Activated T-helper 1 cell treated with Interleukin-2 at 50 U/mL for 16 hours (primary cell): ENCODE results near the gene RTF1.
"Not testable (repeated sequence)": the region's sequence is repeated elsewhere in the genome, so short reads cannot be mapped to it uniquely, and the experiment has no call there.

Experiments
- DNase-seq: peaks from one replicate; pipeline ENCODE4 v3.0.0-alpha.2; 2020; ENCODE audit warnings: low read depth

The RTF1 gene

DNA sequence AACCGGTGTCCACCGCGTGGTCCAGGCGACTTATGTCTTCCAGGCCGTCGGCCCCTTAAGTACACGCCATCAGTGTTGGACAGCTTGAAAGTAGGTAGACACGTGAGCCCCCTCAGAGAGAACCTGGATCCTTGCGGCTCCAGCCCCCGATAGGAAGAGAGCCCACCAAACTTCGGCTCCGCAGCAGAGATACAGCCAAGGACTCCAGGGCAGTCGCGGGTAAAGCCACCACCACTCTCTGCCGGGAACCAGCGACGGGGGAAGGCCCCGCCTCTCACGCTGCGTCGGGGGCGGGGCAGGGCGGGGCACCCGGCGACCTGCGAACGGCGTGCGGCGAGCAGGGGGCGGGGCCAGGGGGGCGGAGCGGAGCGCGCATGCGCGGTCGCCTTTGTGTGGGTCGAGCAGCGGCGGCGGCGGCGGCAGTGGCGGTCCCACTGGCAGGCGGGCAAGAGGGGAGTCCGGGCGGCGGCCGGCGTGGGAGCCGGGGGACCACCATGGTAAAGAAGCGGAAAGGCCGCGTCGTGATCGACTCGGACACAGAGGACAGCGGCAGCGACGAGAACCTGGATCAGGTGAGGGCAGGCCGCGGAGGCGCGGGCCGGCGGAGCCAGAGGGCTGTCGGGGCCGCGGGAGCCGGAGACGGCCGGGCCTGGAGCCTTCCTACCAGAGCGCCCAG, at the start of gene RTF1:
Gene RTF1 (plus strand): TSS at position 354 of the 676 bp plus-strand sequence. CDS start 21 bp downstream, at position 375.
- peak; percentile 98 for DNase-seq

DNA sequence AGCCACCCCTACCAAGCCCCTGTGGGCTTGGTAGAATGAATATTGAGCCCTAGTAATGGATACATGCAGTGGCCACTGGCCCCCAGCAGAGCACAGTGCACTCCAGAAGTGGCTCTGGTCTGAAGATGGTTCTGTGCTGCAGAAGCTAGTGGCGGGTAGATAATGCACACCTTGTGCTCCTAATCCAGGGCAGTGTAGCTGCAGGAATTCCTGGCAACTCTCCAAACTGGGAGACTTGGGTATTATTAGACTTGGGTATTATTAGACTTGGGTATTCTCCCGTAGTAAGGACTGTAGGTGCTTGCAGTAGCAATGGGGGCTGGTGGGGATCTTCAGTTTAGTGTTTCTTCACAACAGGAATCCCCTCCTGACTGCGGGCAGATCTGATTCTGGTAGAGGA, 49.5 kb upstream of the RTF1 start:
- no peak for DNase-seq

DNA sequence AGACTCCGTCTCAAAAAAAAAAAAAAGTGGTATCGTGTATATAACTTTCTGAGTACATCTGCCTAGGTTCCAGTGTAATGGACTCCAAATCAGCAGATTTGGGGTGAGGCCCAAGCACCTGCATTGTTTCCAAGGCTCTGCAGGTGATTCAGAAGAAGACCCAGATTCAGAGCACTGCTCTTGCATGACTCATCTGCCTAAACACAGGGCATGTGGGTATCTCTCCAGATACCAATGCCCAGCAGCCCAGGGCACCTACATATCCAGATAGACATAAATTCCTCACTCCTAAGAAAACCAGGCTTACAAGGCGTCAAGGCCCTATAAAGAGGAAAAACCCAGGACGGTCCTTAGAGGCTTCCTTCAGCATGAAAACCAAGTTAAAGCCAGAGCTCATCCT, 38.9 kb upstream of the RTF1 start:
- no peak for DNase-seq

- not testable (repeated sequence) for DNase-seq
Measured at GRCh38 chr15:41383974-41384749, 32.7 kb upstream of the RTF1 start.

DNA sequence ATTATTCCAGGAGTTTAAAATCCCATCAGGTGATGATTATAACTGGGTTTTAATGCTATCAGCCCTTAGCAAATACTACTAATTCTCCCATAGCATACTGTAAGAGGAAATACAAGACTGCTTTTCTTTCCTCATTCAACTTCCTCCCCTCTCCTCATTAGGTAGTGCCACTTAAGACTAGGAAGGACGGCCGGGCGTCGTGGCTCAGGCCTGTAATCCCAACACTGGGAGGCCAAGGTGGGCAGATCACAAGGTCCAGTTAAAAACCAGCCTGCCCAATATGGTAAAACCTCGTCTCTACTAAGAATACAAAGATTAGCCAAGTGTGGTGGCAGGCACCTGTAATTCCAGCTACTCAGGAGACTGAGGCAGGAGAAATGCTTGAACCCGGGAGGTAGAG, 29.2 kb upstream of the RTF1 start:
- DNase-seq, result no peak

DNA sequence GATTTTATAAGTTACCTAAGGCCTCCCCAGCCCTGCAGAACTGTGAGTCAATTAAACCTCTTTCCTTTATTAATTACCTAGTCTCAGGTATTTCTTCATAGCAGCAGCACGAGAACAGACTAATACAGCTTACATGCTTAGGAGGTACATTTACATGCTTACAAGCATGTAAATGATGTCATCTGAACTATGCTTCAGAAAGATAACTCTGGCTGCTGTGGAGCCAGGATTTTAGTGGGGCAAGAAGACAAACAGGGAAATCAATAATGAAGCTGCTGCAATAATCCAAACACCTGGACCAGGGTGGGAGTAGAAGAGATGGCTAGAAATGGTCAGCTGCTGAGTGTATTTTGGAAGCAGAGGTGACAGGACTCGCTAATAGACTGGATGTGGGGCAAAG, 24.2 kb upstream of the RTF1 start:
- no peak for DNase-seq

DNA sequence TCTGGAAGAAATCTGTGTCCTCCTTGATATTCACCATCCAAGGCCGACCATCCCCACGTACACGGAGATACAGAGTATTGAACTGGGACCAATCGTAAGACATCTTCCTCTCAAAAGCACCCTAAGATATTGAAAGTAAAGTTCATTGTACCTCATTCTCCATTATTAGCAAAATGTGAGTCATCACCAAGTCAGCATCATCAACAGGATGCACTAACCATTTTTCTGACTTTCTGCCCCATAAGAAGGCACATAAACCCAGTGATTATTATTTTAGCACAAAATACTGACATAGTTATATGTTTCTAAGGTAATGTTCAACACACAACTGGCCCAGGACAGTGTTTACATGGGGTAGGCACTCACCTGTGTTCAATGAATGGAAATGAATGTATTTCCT, 22.0 kb upstream of the RTF1 start:
- DNase-seq, result no peak

DNA sequence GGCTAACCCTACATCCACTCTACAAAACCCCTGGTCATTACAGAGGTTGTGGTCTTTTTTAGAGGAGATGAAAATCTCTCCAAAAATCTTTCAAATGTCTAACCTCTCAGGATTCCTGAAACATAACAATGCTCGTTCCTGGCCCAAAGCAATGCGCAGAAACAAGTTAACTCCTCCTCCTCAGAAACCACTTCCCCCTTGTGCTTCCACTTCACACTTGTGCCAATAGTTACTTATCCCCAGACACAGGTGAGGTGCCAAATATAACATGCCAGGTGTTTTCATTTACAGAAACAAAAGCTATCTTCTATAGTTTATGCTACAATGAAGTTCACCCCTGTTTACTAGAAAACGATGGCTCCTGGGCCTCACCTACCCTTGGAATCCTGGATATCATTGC, 20.8 kb upstream of the RTF1 start:
- DNase-seq, result no peak

GRCh38 chr15:41401904-41402267, 15.0 kb upstream of the RTF1 start:
- no peak for DNase-seq

GRCh38 chr15:41407341-41407740, 9.6 kb upstream of the RTF1 start:
- DNase-seq, result no peak

- DNase-seq, result no peak
Measured at GRCh38 chr15:41408234-41408641, 8.7 kb upstream of the RTF1 start.

GRCh38 chr15:41411031-41411430, 5.9 kb upstream of the RTF1 start:
- DNase-seq, result no peak

DNA sequence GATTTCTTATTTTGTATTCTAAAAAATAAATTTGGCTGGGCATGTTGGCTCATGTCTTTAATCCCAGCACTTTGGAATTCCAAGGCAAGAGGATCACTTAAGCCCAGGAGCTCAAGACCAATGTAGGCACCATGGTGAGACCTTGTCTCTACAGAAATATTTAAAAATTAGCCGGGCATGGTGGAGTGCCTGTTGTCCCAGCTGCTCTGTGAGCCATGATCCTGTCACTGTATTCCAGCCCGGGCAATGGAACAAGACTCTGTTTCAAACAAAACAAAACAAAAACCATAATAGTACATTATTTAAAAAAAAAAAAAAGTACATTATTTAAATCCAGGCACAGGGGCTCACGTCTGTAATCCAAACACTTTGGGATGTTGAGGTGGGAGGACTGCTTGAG, 5.5 kb upstream of the RTF1 start:
- DNase-seq, result no peak

- no peak for DNase-seq
Measured at GRCh38 chr15:41416128-41416741, 660 bp upstream of the RTF1 start.

DNA sequence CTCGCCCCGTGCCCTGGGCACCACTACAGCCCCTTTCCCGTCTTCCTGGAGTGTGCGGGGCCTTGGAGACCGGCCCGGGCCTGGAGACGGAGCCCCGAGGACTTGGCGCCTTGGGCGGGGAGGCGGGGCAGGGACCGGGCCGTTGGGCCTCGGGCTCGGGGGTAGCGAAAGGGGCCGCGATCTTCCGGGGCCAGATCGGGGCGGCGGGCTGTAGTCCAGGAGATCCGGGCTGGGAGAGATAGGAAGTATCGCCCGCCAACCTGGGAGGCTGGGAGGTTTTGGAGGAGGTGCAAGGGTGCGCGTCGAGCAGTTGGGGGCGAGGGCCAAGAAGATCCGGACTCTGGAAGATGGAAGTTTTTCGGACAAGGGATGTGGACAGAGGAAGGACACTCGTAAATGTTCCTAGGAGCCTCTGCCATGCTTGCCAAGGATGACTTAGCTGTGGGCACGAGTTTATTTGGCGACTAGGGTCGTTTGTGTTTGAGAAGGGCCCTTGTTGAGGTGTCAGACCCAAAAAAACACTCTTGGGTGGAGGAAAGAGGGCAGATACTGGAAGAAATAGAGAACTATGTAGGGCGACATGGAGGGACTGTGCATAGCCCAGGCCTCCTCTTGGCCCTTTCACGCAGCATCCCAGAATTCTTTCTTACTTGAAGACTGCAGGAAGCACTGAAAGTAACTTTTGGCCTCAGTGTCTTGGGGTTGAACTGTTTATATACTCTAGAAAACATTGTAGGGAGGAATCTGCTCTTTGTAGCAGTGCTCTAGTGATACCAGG, 712 bp downstream of the RTF1 start:
- DNase-seq, result no peak

DNA sequence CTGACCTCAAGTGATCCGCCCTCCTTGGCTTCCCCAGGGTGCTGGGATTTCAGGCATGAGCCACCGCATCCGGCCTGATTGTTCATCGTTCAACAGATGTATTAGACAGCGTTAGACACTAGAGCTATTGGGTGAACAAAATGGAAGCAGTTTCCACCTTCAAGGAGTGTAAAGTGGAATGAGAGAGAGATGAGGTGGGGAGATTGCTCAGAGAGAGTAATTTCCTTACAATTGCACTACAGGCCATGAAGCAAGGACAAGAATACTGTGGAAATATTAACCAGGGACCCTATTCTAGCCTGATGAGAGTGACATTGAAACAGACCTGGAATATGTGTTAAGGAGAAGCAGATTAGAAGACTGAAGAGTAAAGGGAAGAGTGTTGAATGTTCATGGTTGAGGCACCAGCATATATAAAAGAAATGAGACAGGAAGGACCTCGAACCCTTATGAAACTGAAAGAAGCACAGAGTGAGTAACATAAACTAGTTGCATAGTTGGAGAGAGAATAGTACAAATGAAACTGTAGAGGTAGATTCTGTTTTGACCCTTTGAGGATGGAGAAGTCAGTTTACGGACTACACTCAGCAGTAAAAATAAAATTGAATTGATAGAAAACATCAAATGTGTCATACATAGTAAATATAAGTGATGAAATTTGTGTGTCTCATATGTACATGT, 7.2 kb downstream of the RTF1 start:
- DNase-seq, result no peak

GRCh38 chr15:41424809-41425208, 7.9 kb downstream of the RTF1 start:
- no peak for DNase-seq

DNA sequence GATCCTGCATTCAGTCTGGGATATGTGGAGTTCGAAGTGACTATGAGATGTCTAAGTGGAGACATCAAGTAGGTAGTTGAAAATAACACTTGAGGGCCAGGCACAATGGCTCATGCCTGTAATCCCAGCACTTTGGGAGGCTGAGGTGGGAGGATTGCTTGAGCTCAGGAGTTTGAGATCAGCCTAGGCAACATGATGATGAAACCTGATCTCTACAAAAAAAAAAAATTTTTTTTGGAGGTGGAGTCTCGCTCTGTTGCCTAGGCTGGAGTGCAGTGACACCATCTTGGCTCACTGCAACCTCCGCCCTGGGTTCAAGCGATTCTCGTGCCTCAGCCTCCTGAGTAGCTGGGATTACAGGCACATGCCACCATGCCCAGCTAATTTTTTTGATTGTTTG, 9.0 kb downstream of the RTF1 start:
- DNase-seq, result not testable (repeated sequence)

GRCh38 chr15:41429003-41429890, 12.4 kb downstream of the RTF1 start:
- DNase-seq, result no peak

DNA sequence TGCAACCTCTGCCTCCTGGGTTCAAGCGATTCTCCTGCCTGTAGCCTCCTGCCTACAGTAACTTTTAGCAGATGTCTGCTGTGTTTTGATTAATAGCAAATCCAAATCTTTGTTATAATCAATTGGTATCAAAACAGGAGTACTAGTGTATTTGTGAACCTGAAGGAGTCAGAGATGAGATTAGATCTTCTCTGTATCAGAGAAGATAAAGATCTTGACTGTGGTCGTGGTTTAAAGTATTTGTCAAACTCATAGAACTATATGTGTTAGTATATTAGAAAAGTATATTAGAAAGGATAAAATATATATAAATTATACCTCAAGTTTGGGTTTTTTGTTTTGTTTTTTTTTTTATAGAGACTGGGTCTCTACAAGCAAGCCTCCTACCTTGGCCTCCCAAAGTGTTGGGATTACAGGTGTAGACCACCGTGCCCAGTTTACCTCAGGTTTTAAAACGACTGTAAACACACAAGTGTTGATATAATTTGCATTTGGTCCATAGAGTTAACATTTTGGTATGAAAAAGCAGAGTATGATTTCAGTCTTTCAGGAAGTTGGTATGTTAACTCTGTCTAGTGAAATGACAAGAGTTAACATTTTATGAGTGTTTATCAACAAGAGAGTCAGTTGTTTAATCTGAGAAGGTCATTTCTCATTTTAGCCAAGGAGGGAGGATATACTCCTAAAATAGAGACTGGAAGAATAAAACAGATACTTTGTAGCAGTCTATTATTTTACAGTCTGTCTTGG, 18.3 kb downstream of the RTF1 start:
- DNase-seq, result no peak
